IPS-NIHi7 (cell line): Measurements from ENCODE around the gene SLC41A3.

ENCODE experiments used
- DNase-seq: peaks from one replicate; pipeline ENCODE4 v3.0.0; 2012; ENCODE audit warnings: mixed read lengths; ENCODE audit errors: extremely low spot score

The SLC41A3 gene

GRCh38 chr3:126026761-126027160 lies 57.2 kb downstream of the SLC41A3 start:
- no peak for DNase-seq

- no peak for DNase-seq
Measured at GRCh38 chr3:126026277-126026751, 57.6 kb downstream of the SLC41A3 start.

GRCh38 chr3:126025862-126026261 lies 58.1 kb downstream of the SLC41A3 start:
- DNase-seq = no peak

GRCh38 chr3:126025116-126025729 lies 58.7 kb downstream of the SLC41A3 start:
- DNase-seq = no peak

GRCh38 chr3:126024049-126024854 lies 59.7 kb downstream of the SLC41A3 start:
- no peak for DNase-seq

- DNase-seq = peak; percentile 60
Measured at GRCh38 chr3:126023390-126023789, 60.5 kb downstream of the SLC41A3 start.

GRCh38 chr3:126022741-126023359 lies 61.1 kb downstream of the SLC41A3 start:
- no peak for DNase-seq

GRCh38 chr3:126021702-126022101 lies 62.2 kb downstream of the SLC41A3 start:
- no peak for DNase-seq

- no peak for DNase-seq
Measured at GRCh38 chr3:126021224-126021623, 62.7 kb downstream of the SLC41A3 start.

GRCh38 chr3:126019683-126020082 lies 64.2 kb downstream of the SLC41A3 start:
- no peak for DNase-seq

GRCh38 chr3:126018995-126019394 lies 64.9 kb downstream of the SLC41A3 start:
- no peak for DNase-seq

- DNase-seq = no peak
Measured at GRCh38 chr3:126018545-126018944, 65.4 kb downstream of the SLC41A3 start.

- DNase-seq = no peak
Measured at GRCh38 chr3:126017362-126017761, 66.6 kb downstream of the SLC41A3 start.

- no peak for DNase-seq
Measured at GRCh38 chr3:126016616-126017015, 67.3 kb downstream of the SLC41A3 start.

GRCh38 chr3:126015075-126015474 lies 68.8 kb downstream of the SLC41A3 start:
- no peak for DNase-seq

- no peak for DNase-seq
Measured at GRCh38 chr3:126014252-126014651, 69.7 kb downstream of the SLC41A3 start.

GRCh38 chr3:126013751-126014156 lies 70.2 kb downstream of the SLC41A3 start:
- DNase-seq = peak; percentile 55

GRCh38 chr3:126009181-126009580 lies 74.7 kb downstream of the SLC41A3 start:
- DNase-seq = no peak

- no peak for DNase-seq
Measured at GRCh38 chr3:126008219-126008618, 75.7 kb downstream of the SLC41A3 start.

GRCh38 chr3:126005951-126006350 lies 78.0 kb downstream of the SLC41A3 start:
- no peak for DNase-seq

- DNase-seq = no peak
Measured at GRCh38 chr3:126004692-126005091, 79.2 kb downstream of the SLC41A3 start.

- no peak for DNase-seq
Measured at GRCh38 chr3:126004217-126004616, 79.7 kb downstream of the SLC41A3 start.
